HepG2 (cell line): ENCODE data around the gene MRM1. TPM values are rescaled to one million over a fixed set of nuclear protein-coding genes. Genes with fewer than 3 reads are reported as not detected.

Experiments used
- ARID5B ChIP-seq: IDR thresholded peaks from 2 replicates; pipeline ENCODE4 v1.4.0; 2020; ENCODE audit warnings: mild to moderate bottlenecking, missing genetic modification reagents
- CSRNP2 ChIP-seq: sonication (generic); formaldehyde crosslinking; conservative IDR thresholded peaks from 2 replicates; pipeline ENCODE4 v1.8.0; 2022; ENCODE audit warnings: low read depth, missing genetic modification reagents
- EED ChIP-seq: sonication (generic); formaldehyde crosslinking; IDR thresholded peaks from 2 replicates; pipeline ENCODE4 v1.5.0; 2020; ENCODE audit warnings: mild to moderate bottlenecking, missing genetic modification reagents
- HMG20A ChIP-seq: IDR thresholded peaks from 2 replicates; pipeline ENCODE4 v1.6.1; 2016; ENCODE audit warnings: borderline replicate concordance
- SIN3B ChIP-seq: fragments of 150-350 bp; IDR thresholded peaks from 2 replicates; pipeline ENCODE4 v1.6.1; 2014; ENCODE audit warnings: low read length
- TERF1 ChIP-seq: sonication (generic); formaldehyde crosslinking; IDR thresholded peaks from 2 replicates; pipeline ENCODE4 v1.8.0; 2022; ENCODE audit warnings: mild to moderate bottlenecking, missing genetic modification reagents, moderate library complexity
- ZBTB1 ChIP-seq: sonication (generic); formaldehyde crosslinking; IDR thresholded peaks from 2 replicates; pipeline ENCODE4 v1.4.0; 2020; ENCODE audit warnings: missing genetic modification reagents, borderline replicate concordance
- ZNF432 ChIP-seq: sonication (generic); formaldehyde crosslinking; IDR thresholded peaks from 2 replicates; pipeline ENCODE4 v1.5.0; 2020; ENCODE audit warnings: missing genetic modification reagents, mild to moderate bottlenecking, borderline replicate concordance
- polyA plus RNA-seq, 8 experiments: library from polyadenylated mRNA; depleted of rRNA in 3 of 8; stranded (reverse) in 7 of 8; unstranded in 1 of 8; fragments of >200 nt; fragmentation: Illumina TruSeq in 4 of 8; extraction: Trizol in 4 of 8; gene quantifications; 2 replicates each; pipeline versions ENCODE4 v1.2.1 to v1.2.3, GENCODE V29; 2011 to 2016; ENCODE audit warnings: low read depth in 4 of 8, missing spikeins in 1 of 8, mixed read lengths in 1 of 8; ENCODE audit not compliant: insufficient read depth in 1 of 8
- total RNA-seq, 5 experiments: library from RNA; depleted of rRNA; stranded (reverse); fragments of >200 nt; fragmentation: Illumina TruSeq; extraction: Trizol; gene quantifications; 2 replicates each; pipeline ENCODE4 v1.2.3, GENCODE V29; 2016; ENCODE audit warnings: low read depth in 1 of 5

Gene MRM1
- total and polyA plus RNA-seq, 2 of the 13 experiments (the other 11 are each of a cell fraction or from before 2014, with no cell fraction given) = 4.1 to 11.3 TPM

- TF ChIP-seq CSRNP2 (CRISPR knock-in tag) (no peak), SIN3B (no peak), ZNF432 (CRISPR knock-in tag) (no peak), ZBTB1 (no peak), ARID5B (CRISPR knock-in tag) (no peak), TERF1 (CRISPR knock-in tag) (no peak), HMG20A (CRISPR knock-in tag) (no peak), EED (CRISPR knock-in tag) (no peak)
These were observed 6.6 kb upstream of the MRM1 start (continued) for GRCh38 chr17:36594626-36595401.
